ENCODE data around the gene EPHB6.

DNA sequence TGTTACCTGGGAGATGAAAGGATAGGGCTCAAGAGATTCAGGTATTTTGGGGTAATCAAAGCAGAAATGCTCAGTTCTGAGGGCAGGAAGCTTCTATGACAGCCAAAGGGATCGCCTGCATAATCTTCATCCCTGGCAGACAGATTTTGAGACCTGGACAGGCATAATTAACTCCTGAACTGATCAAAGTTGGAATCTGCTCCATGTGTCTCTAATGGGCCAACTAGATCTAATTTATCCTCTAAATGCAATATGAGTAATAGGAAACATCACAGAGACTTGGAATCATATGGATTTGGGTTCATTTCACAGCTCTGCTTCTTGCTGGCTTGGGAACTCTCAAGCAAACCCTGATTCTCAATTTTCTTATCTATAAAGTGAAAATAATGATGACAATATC, 41.2 kb upstream of the EPHB6 start:
- no peak for TF ChIP-seq CTCF (IDR thresholded peaks at IDR 0.05)
- TF ChIP-seq POLR2A (IDR thresholded peaks at IDR 0.05), result no peak
